Measurements from ENCODE around the gene OPCML.
A peak's percentile ranks its signal among the peaks of the same experiment; 100 is the strongest.

Gene OPCML

GRCh38 chr11:132686886-132687285 is 845.4 kb downstream of the OPCML start:
- peak; percentile 60 for DNase-seq

- peak; percentile 94 for DNase-seq
These were observed 847.1 kb downstream of the OPCML start for GRCh38 chr11:132685174-132685611.

- peak; percentile 40 for DNase-seq
These were observed 848.7 kb downstream of the OPCML start for GRCh38 chr11:132683602-132684001.

- DNase-seq = no peak
These were observed 850.3 kb downstream of the OPCML start for GRCh38 chr11:132681971-132682370.

GRCh38 chr11:132680584-132680983 is 851.7 kb downstream of the OPCML start:
- DNase-seq = no peak

- DNase-seq = no peak
These were observed 858.1 kb downstream of the OPCML start for GRCh38 chr11:132674151-132674550.

GRCh38 chr11:132671851-132672370 is 860.4 kb downstream of the OPCML start:
- no peak for DNase-seq

GRCh38 chr11:132670921-132671675 is 861.2 kb downstream of the OPCML start:
- no peak for DNase-seq

- no peak for DNase-seq
These were observed 862.4 kb downstream of the OPCML start for GRCh38 chr11:132669949-132670348.

GRCh38 chr11:132665205-132665604 is 867.1 kb downstream of the OPCML start:
- no peak for DNase-seq

- peak; percentile 29 for DNase-seq
These were observed 873.6 kb downstream of the OPCML start for GRCh38 chr11:132658696-132659095.

GRCh38 chr11:132658004-132658403 is 874.3 kb downstream of the OPCML start:
- no peak for DNase-seq

- DNase-seq = peak; percentile 43
These were observed 877.0 kb downstream of the OPCML start for GRCh38 chr11:132655187-132655855.

GRCh38 chr11:132653237-132653636 is 879.1 kb downstream of the OPCML start:
- DNase-seq = no peak

- no peak for DNase-seq
These were observed 881.2 kb downstream of the OPCML start for GRCh38 chr11:132650969-132651720.

- DNase-seq = no peak
These were observed 883.0 kb downstream of the OPCML start for GRCh38 chr11:132649277-132649676.

GRCh38 chr11:132648851-132649250 is 883.5 kb downstream of the OPCML start:
- DNase-seq = peak; percentile 83

GRCh38 chr11:132646890-132647289 is 885.4 kb downstream of the OPCML start:
- DNase-seq = no peak

GRCh38 chr11:132644520-132645239 is 887.6 kb downstream of the OPCML start:
- no peak for DNase-seq

GRCh38 chr11:132643239-132643638 is 889.1 kb downstream of the OPCML start:
- DNase-seq = no peak

- DNase-seq = no peak
These were observed 891.3 kb downstream of the OPCML start for GRCh38 chr11:132640952-132641351.

GRCh38 chr11:132639986-132640385 is 892.3 kb downstream of the OPCML start:
- peak; percentile 28 for DNase-seq

- DNase-seq = no peak
These were observed 892.9 kb downstream of the OPCML start for GRCh38 chr11:132639403-132639802.

Measured in fibroblast of upper back skin (primary cell).